K562 (cell line): ENCODE measurements around the gene PLEKHN1. TPM values are rescaled to one million over a fixed set of nuclear protein-coding genes. Genes with fewer than 3 reads are reported as not detected.
A peak's percentile ranks its signal among the peaks of the same experiment; 100 is the strongest.

Experiments
- BRD9 ChIP-seq: fragments of 450-650 bp; IDR thresholded peaks from 2 replicates; pipeline ENCODE4 v1.6.1; 2018; ENCODE audit warnings: low read depth; ENCODE audit not compliant: partially characterized antibody
- CHD2 ChIP-seq: IDR thresholded peaks from 2 replicates; pipeline ENCODE4 v1.6.1; 2011; ENCODE audit warnings: low read depth, low read length
- DEAF1 ChIP-seq: fragments of 450-650 bp; formaldehyde crosslinking; IDR thresholded peaks from 2 replicates; pipeline ENCODE4 v1.4.0; 2020; ENCODE audit warnings: mild to moderate bottlenecking, moderate library complexity
- GTF2F1 ChIP-seq: IDR thresholded peaks from 2 replicates; pipeline ENCODE4 v1.6.1; 2011; ENCODE audit warnings: low read depth, low read length, improper control_type of control experiment
- KLF16 ChIP-seq: IDR thresholded peaks from 2 replicates; pipeline ENCODE4 v1.6.1; 2016; ENCODE audit warnings: antibody characterized with exemption
- MCM3 ChIP-seq: fragments of 450-650 bp; IDR thresholded peaks from 2 replicates; pipeline ENCODE4 v1.6.1; 2016
- NFATC3 ChIP-seq: fragments of 450-650 bp; IDR thresholded peaks from 2 replicates; pipeline ENCODE4 v1.6.1; 2017; ENCODE audit warnings: mild to moderate bottlenecking
- PREB ChIP-seq: sonication (generic); formaldehyde crosslinking; IDR thresholded peaks from 2 replicates; pipeline ENCODE4 v1.8.1; 2023; ENCODE audit warnings: mild to moderate bottlenecking, missing genetic modification reagents
- PTRF ChIP-seq: fragments of 450-650 bp; IDR thresholded peaks from 2 replicates; pipeline ENCODE4 v1.6.1; 2016; ENCODE audit warnings: mild to moderate bottlenecking, missing genetic modification characterization, missing compliant biosample characterization
- SUPT5H ChIP-seq: fragments of 450-650 bp; IDR thresholded peaks from 2 replicates; pipeline ENCODE4 v1.6.1; 2016
- TCF15 ChIP-seq: fragments of 250-450 bp; sonication (Bioruptor Pico); IDR thresholded peaks from 2 replicates; pipeline ENCODE4 v1.8.0; 2022; ENCODE audit warnings: moderate library complexity, mild to moderate bottlenecking, inconsistent platforms
- TCF7 ChIP-seq: sonication (generic); IDR thresholded peaks from 2 replicates; pipeline ENCODE4 v1.6.1; 2016; ENCODE audit warnings: antibody characterized with exemption, borderline replicate concordance
- ZBTB40 ChIP-seq, 2 experiments: fragments of 450-650 bp in 1 of 2; sonication (generic) in 1 of 2; formaldehyde crosslinking in 1 of 2; IDR thresholded peaks; 2 replicates each; pipeline versions ENCODE4 v1.7.1 to v1.9.0; 2016 to 2022; ENCODE audit warnings: inconsistent platforms in 1 of 2, mild to moderate bottlenecking in 1 of 2, missing genetic modification reagents in 1 of 2
- ZFP1 ChIP-seq: fragments of 450-650 bp; formaldehyde crosslinking; IDR thresholded peaks from 2 replicates; pipeline ENCODE4 v1.4.0; 2020; ENCODE audit warnings: mild to moderate bottlenecking, mixed read lengths
- ZNF3 ChIP-seq: fragments of 250-450 bp; sonication (Bioruptor Pico); IDR thresholded peaks from 2 replicates; pipeline ENCODE4 v1.5.0; 2021; ENCODE audit warnings: mild to moderate bottlenecking, moderate library complexity
- ZNF436 ChIP-seq: fragments of 250-450, 450-650 bp; sonication (Bioruptor Pico); formaldehyde crosslinking; IDR thresholded peaks from 2 replicates; pipeline ENCODE4 v1.7.0; 2020; ENCODE audit warnings: mild to moderate bottlenecking
- ZNF584 ChIP-seq: fragments of 200-800 bp; sonication (Bioruptor generic); IDR thresholded peaks from 2 replicates; pipeline ENCODE4 v1.6.1; 2016; ENCODE audit warnings: low read depth, mild to moderate bottlenecking, missing genetic modification characterization, missing compliant biosample characterization
- polyA plus RNA-seq, 8 experiments: library from polyadenylated mRNA; depleted of rRNA in 4 of 8; stranded (reverse) in 5 of 8; unstranded in 3 of 8; fragments of >200 nt; fragmentation: Nextera tagmentation in 2 of 8; fragmentation: Illumina TruSeq in 1 of 8; extraction: Ambion mirVana in 2 of 8; extraction: Trizol in 1 of 8; gene quantifications; 2 replicates each; pipeline versions ENCODE4 v1.2.1 to v1.2.3, GENCODE V29; 2011 to 2014; ENCODE audit warnings: inconsistent platforms in 1 of 8, missing spikeins in 1 of 8
- total RNA-seq, 7 experiments: library from RNA; depleted of rRNA in 6 of 7; stranded (reverse); fragments of >200 nt in 6 of 7; fragmentation: Illumina TruSeq in 2 of 7; extraction: Trizol in 2 of 7; gene quantifications; 2 replicates each; pipeline versions ENCODE4 v1.2.1 to v1.2.3, GENCODE V29; 2011 to 2021; ENCODE audit warnings: low replicate concordance in 1 of 7

The PLEKHN1 gene
- total and polyA plus RNA-seq, 9 of the 15 experiments (the other 6 are each of a cell fraction or from before 2014, with no cell fraction given), result 0.07 to 1.5 (median 0.13) TPM; not detected in 2

GRCh38 chr1:1013105-1013921 lies 47.0 kb downstream of the PLEKHN1 start, which contains the start of gene ISG15 (continued):
- TF ChIP-seq ZBTB40 (IDR thresholded peaks at IDR 0.05) (peak; percentile 84), ZBTB40 (CRISPR knock-in tag; IDR thresholded peaks at IDR 0.05) (no peak), MCM3 (no peak), NFATC3 (no peak), ZNF584 (CRISPR knock-in tag) (no peak), TCF7 (no peak), PREB (CRISPR knock-in tag) (no peak), BRD9 (peak; percentile 70), KLF16 (no peak), ZNF3 (CRISPR knock-in tag) (no peak), PTRF (no peak), CHD2 (peak; percentile 61; the same call in 1 of the 2 replicates), DEAF1 (CRISPR knock-in tag) (no peak), SUPT5H (peak; percentile 68), ZFP1 (no peak), ZNF436 (no peak), GTF2F1 (peak; percentile 79; the same call in 1 of the 2 replicates), TCF15 (CRISPR knock-in tag) (no peak)
